Mucosa of stomach (tissue), 1 donor: ENCODE measurements around the gene GAK.

Source experiments
- H3K27me3 ChIP-seq: one replicate; pipeline ENCODE4 v1.7.0; 2013; ENCODE audit warnings: mild to moderate bottlenecking, low read length; ENCODE audit not compliant: control insufficient read depth, insufficient read depth
- H3K36me3 ChIP-seq: one replicate; pipeline ENCODE4 v1.7.0; 2013; ENCODE audit warnings: low read length; ENCODE audit not compliant: control insufficient read depth, insufficient read depth
- H3K4me1 ChIP-seq: one replicate; pipeline ENCODE4 v1.7.0; 2013; ENCODE audit warnings: mild to moderate bottlenecking, low read length; ENCODE audit not compliant: control insufficient read depth, insufficient read depth
- H3K4me3 ChIP-seq: one replicate; pipeline ENCODE4 v1.7.0; 2013; ENCODE audit warnings: low read length
- H3K9ac ChIP-seq: one replicate; pipeline ENCODE4 v1.7.0; 2013; ENCODE audit warnings: mild to moderate bottlenecking, low read length, moderate library complexity
- H3K9me3 ChIP-seq: one replicate; pipeline ENCODE4 v1.7.0; 2013; ENCODE audit warnings: mild to moderate bottlenecking, low read length, moderate library complexity; ENCODE audit not compliant: control insufficient read depth
- donor health status: Pancreatic carcinoma.

Gene GAK

GRCh38 chr4:903066-904046, 28.8 kb downstream of the GAK start:
- Histone ChIP-seq H3K27me3 (no peaks in the 10 kb centered on the region), H3K36me3 (no peaks in the 10 kb centered on the region), H3K4me3 (no peak overlapping the region), H3K4me1 (no peaks in the 10 kb centered on the region), H3K9ac (no peak overlapping the region), H3K9me3 (no peaks in the 10 kb centered on the region)

- Histone ChIP-seq H3K4me3 (no peak overlapping the region), H3K9ac (no peak overlapping the region), H3K4me1 (no peaks in the 10 kb centered on the region), H3K27me3 (no peaks in the 10 kb centered on the region), H3K9me3 (no peaks in the 10 kb centered on the region), H3K36me3 (no peaks in the 10 kb centered on the region)
Measured at GRCh38 chr4:901192-901910, 30.8 kb downstream of the GAK start.

- Histone ChIP-seq H3K4me1 (no peaks in the 10 kb centered on the region), H3K4me3 (no peak overlapping the region), H3K9me3 (no peaks in the 10 kb centered on the region), H3K36me3 (no peaks in the 10 kb centered on the region), H3K9ac (no peak overlapping the region), H3K27me3 (no peaks in the 10 kb centered on the region)
Measured at GRCh38 chr4:900721-901120, 31.4 kb downstream of the GAK start.

- no peak overlapping the region for H3K9ac ChIP-seq
- no peaks in the 10 kb centered on the region for H3K9me3 ChIP-seq
- no peak overlapping the region for H3K4me3 ChIP-seq
- H3K27me3 ChIP-seq = no peaks in the 10 kb centered on the region
- H3K36me3 ChIP-seq = no peaks in the 10 kb centered on the region
- H3K4me1 ChIP-seq = no peaks in the 10 kb centered on the region
Measured at GRCh38 chr4:900073-900472, 32.0 kb downstream of the GAK start.

GRCh38 chr4:899556-899906, 32.6 kb downstream of the GAK start:
- Histone ChIP-seq H3K36me3 (no peaks in the 10 kb centered on the region), H3K4me3 (no peak overlapping the region), H3K27me3 (no peaks in the 10 kb centered on the region), H3K9me3 (no peaks in the 10 kb centered on the region), H3K4me1 (no peaks in the 10 kb centered on the region), H3K9ac (no peak overlapping the region)

- Histone ChIP-seq H3K4me3 (no peak overlapping the region), H3K9me3 (no peaks in the 10 kb centered on the region), H3K9ac (no peak overlapping the region), H3K4me1 (no peaks in the 10 kb centered on the region), H3K36me3 (no peaks in the 10 kb centered on the region), H3K27me3 (no peaks in the 10 kb centered on the region)
Measured at GRCh38 chr4:898869-899555, 33.1 kb downstream of the GAK start.

GRCh38 chr4:898123-898522, 34.0 kb downstream of the GAK start:
- Histone ChIP-seq H3K27me3 (no peaks in the 10 kb centered on the region), H3K9me3 (no peaks in the 10 kb centered on the region), H3K4me3 (no peak overlapping the region), H3K36me3 (no peaks in the 10 kb centered on the region), H3K9ac (no peak overlapping the region), H3K4me1 (no peaks in the 10 kb centered on the region)

- Histone ChIP-seq H3K36me3 (no peaks in the 10 kb centered on the region), H3K9me3 (no peaks in the 10 kb centered on the region), H3K4me3 (no peak overlapping the region), H3K4me1 (no peaks in the 10 kb centered on the region), H3K27me3 (no peaks in the 10 kb centered on the region), H3K9ac (no peak overlapping the region)
Measured at GRCh38 chr4:896630-897029, 35.5 kb downstream of the GAK start.

GRCh38 chr4:896216-896615, 35.9 kb downstream of the GAK start:
- no peak overlapping the region for H3K9ac ChIP-seq
- H3K36me3 ChIP-seq = no peaks in the 10 kb centered on the region
- H3K4me3 ChIP-seq = no peak overlapping the region
- H3K4me1 ChIP-seq = no peaks in the 10 kb centered on the region
- H3K9me3 ChIP-seq = no peaks in the 10 kb centered on the region
- H3K27me3 ChIP-seq = no peaks in the 10 kb centered on the region

GRCh38 chr4:895596-895995, 36.5 kb downstream of the GAK start:
- no peaks in the 10 kb centered on the region for H3K9me3 ChIP-seq
- H3K9ac ChIP-seq = no peak overlapping the region
- H3K27me3 ChIP-seq = no peaks in the 10 kb centered on the region
- no peaks in the 10 kb centered on the region for H3K36me3 ChIP-seq
- no peak overlapping the region for H3K4me3 ChIP-seq
- no peaks in the 10 kb centered on the region for H3K4me1 ChIP-seq

- H3K4me1 ChIP-seq = no peaks in the 10 kb centered on the region
- H3K36me3 ChIP-seq = no peaks in the 10 kb centered on the region
- H3K27me3 ChIP-seq = no peaks in the 10 kb centered on the region
- H3K9ac ChIP-seq = no peak overlapping the region
- no peaks in the 10 kb centered on the region for H3K9me3 ChIP-seq
- H3K4me3 ChIP-seq = no peak overlapping the region
Measured at GRCh38 chr4:893995-894705, 38.0 kb downstream of the GAK start.
